ENCODE results near the gene PCDHB10.
"Not testable (repeated sequence)": the region's sequence is repeated elsewhere in the genome, so short reads cannot be mapped to it uniquely, and the experiment has no call there.

The PCDHB10 gene

DNA sequence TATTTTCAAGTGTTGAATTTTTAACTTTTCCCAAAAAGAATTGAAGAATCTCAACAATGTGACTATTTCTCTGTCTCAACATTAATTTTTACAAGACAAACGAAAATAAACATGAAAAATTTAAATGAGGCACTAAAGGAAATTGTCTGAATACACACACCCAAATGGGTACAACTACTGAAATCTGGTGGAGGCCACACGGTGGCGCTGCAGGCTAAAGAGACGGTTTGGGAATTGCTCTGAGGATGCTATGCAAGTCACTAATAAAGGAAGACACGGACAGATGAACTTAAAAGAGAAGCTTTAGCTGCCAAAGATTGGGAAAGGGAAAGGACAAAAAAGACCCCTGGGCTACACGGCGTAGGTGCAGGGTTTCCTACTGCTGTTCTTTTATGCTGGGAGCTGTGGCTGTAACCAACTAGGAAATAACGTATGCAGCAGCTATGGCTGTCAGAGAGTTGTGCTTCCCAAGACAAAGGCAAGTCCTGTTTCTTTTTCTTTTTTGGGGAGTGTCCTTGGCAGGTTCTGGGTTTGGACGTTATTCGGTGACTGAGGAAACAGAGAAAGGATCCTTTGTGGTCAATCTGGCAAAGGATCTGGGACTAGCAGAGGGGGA lies at the start of gene PCDHB10:
TSS of gene PCDHB10 (plus strand) at position 244 of the 616 bp plus-strand sequence. CDS start at position 444, 200 bp downstream.
- DNase-seq: no peak

DNA sequence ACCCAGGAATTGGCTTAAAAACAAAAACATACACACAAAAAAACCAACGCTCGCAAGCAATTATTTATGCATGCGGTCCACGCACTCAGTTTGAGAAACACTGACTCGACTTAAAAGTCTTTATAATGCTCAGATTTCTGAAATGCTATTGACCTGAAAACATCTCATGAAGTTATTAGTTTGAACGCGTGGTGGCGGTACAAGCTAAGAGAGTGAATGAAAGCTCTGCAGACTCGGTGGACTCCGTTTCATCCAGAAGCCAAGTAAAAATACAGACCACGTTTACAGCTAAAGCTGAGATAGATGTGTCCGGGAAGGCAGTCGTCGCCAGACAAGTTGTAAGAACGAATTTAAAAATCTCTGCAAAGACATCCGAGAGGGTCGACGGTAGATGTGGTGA lies 42.3 kb upstream of the PCDHB10 start, which contains the start of gene PCDHB6:
TSS of gene PCDHB6 (plus strand) at position 246 of the 400 bp plus-strand sequence. CDS start 201 bp downstream, outside the sequence.
- DNase-seq: no peak

DNA sequence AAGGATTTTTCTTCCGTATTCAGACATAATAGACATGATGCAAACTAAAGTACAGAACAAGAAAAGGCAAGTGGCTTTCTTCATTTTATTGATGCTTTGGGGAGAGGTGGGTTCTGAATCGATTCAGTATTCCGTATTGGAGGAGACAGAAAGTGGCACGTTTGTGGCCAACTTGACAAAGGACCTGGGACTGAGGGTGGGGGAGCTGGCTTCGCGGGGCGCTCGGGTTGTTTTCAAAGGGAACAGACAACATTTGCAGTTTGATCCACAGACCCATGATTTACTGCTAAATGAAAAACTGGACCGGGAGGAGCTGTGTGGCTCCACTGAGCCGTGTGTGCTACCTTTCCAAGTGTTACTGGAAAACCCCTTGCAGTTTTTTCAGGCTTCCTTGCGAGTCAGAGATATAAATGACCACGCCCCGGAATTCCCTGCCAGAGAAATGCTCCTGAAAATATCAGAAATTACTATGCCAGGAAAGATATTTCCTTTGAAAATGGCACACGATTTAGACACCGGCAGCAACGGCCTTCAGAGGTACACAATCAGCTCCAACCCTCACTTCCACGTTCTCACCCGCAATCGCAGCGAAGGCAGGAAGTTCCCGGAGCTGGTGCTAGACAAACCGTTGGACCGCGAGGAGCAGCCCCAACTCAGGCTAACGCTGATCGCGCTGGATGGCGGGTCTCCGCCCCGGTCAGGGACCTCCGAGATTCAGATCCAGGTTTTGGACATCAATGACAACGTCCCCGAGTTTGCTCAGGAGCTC lies 41.7 kb upstream of the PCDHB10 start:
- DNase-seq: no peak

DNA sequence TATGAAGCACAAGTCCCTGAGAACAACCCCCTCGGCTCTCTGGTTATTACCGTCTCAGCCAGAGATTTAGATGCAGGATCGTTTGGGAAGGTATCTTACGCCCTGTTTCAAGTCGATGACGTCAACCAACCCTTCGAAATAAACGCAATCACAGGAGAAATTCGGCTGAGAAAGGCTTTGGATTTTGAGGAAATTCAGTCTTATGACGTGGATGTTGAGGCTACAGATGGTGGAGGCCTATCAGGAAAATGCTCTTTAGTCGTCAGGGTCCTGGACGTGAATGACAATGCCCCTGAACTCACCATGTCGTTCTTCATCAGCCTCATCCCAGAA lies 41.2 kb upstream of the PCDHB10 start:
- DNase-seq: no peak

DNA sequence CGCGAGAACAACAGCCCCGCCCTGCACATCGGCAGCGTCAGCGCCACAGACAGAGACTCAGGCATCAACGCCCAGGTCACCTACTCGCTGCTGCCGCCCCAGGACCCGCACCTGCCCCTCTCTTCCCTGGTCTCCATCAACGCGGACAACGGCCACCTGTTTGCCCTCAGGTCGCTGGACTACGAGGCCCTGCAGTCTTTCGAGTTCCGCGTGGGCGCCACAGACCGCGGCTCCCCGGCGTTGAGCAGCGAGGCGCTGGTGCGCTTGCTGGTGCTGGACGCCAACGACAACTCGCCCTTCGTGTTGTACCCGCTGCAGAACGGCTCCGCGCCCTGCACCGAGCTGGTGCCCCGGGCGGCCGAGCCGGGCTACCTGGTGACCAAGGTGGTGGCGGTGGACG lies 40.5 kb upstream of the PCDHB10 start:
- DNase-seq: not testable (repeated sequence)

DNA sequence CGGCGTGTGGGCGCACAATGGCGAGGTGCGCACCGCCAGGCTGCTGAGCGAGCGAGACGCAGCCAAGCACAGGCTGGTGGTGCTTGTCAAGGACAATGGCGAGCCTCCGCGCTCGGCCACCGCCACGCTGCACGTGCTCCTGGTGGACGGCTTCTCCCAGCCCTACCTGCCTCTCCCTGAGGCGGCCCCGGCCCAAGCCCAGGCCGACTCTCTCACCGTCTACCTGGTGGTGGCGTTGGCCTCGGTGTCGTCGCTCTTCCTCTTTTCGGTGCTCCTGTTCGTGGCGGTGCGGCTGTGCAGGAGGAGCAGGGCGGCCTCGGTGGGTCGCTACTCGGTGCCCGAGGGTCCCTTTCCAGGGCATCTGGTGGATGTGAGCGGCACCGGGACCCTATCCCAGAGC lies 40.1 kb upstream of the PCDHB10 start:
- DNase-seq: not testable (repeated sequence)

DNA sequence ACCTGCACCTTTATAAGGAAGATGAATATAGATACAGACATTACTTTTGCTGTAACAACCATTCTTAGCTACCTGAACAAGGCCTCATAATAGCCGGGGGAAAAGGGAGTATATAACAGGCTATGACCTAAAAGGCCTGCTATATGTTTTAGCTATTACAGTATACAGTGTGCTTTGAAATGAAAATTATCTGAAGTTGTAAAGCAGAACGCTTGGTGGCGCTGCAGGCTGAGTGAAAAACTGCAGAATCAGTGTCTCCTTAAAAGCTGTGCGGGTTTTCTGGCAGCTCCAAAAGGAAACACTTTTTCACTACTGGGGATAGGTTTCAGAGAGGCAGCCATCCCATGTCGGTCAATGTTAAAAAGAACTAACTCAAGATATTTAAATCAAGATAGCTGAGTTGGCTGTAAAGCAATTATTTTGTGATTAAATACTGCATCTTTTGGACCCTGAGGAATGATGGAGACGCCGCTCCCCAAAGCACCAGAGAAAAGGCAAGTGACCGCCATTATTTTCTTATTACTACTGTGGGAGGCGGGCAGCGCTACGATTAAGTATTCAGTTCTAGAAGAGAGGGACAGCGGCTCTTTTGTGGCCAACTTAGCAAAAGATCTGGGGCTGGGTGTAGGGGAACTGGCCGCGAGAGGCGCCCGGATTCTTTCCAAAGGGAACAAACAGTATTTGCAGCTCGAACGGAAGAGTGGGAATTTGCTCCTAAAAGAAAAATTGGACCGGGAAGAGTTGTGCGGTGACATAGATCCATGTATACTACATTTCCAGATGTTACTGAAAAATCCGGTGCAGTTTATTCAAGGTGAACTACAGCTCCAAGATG lies 36.4 kb upstream of the PCDHB10 start:
- no peak for DNase-seq

DNA sequence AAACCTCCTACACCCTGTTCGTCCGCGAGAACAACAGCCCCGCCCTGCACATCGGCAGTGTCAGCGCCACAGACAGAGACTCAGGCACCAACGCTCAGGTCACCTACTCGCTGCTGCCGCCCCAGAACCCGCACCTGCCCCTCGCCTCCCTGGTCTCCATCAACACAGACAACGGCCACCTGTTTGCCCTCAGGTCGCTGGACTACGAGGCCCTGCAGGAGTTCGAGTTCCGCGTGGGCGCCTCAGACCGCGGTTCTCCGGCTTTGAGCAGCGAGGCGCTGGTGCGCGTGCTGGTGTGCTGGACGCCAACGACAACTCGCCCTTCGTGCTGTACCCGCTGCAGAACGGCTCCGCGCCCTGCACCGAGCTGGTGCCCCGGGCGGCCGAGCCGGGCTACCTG lies 34.8 kb upstream of the PCDHB10 start:
- DNase-seq: not testable (repeated sequence)

DNA sequence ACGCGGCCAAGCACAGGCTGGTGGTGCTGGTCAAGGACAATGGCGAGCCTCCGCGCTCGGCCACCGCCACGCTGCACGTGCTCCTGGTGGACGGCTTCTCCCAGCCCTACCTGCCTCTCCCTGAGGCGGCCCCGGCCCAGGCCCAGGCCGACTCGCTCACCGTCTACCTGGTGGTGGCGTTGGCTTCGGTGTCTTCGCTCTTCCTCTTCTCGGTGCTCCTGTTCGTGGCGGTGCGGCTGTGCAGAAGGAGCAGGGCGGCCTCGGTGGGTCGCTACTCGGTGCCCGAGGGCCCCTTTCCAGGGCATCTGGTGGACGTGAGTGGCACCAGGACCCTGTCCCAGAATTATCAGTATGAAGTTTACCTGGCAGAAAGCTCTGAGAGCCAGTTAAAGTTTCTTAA lies 34.3 kb upstream of the PCDHB10 start:
- not testable (repeated sequence) for DNase-seq

DNA sequence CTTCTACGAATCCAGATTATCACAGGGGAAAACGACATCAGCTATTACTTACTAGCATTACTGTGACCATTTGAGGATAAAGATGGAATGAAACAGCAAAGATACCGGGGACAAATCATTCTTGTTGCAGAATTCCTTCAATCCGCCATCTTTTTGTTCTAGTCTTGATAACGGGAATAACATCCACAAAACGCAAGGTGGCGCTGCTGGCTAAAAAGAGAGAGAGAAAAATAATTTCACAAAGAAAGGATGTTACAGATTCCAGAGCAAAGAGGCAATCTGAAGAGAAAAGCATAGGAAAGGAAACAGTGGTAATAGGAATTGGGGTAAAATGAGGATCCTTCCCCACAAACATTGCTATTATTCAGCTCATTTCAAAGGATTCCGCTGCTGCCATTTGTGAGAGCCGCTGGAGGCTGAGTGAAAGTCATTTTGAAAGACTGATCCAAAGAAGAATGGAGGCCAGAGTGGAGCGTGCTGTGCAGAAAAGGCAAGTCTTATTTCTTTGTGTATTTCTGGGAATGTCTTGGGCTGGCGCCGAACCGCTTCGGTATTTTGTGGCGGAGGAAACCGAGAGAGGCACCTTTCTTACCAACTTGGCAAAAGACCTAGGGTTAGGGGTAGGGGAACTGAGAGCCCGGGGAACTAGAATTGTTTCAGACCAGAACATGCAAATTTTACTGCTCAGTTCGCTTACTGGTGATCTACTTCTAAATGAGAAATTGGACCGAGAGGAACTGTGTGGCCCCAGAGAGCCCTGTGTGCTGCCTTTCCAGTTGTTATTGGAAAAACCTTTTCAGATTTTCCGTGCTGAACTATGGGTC lies 19.6 kb upstream of the PCDHB10 start, which contains the start of gene PCDHB7:
TSS of gene PCDHB7 (plus strand) at position 264 of the 824 bp plus-strand sequence. CDS start at position 456, 192 bp downstream.
- DNase-seq: no peak

DNA sequence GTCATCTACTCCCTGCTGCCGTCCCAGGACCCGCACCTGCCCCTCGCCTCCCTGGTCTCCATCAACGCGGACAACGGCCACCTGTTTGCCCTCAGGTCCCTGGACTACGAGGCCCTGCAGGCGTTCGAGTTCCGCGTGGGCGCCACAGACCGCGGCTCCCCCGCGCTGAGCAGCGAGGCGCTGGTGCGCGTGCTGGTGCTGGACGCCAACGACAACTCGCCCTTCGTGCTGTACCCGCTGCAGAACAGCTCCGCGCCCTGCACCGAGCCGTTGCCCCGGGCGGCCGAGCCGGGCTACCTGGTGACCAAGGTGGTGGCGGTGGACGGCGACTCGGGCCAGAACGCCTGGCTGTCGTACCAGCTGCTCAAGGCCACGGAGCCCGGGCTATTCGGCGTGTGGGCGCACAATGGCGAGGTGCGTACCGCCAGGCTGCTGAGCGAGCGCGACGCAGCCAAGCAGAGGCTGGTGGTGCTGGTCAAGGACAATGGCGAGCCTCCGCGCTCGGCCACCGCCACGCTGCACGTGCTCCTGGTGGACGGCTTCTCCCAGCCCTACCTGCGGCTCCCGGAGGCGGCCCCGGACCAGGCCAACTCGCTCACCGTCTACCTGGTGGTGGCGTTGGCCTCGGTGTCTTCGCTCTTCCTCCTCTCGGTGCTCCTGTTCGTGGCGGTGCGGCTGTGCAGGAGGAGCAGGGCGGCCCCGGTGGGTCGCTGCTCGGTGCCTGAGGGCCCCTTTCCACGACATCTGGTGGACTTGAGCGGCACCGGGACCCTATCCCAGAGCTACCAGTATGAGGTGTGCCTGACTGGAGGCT lies 17.7 kb upstream of the PCDHB10 start:
- not testable (repeated sequence) for DNase-seq

DNA sequence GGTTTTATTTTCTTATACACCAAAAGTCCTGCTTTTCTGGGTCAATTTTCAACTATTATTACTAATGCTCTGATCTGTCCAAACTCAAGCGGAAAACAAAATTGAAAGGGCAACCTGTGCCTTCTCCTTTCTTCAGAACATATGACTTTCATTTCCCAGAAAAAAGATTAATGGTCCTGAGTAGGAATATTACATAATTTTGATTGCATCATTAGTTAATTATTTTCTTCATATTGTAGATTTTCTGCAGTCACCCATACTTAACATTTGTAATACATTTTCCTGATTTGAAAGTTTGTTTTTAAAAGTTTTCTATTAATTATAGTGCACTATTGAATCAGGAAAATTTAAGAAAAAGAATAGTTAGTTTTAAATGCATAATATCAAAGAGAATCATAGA lies 16.2 kb upstream of the PCDHB10 start:
- DNase-seq: no peak

DNA sequence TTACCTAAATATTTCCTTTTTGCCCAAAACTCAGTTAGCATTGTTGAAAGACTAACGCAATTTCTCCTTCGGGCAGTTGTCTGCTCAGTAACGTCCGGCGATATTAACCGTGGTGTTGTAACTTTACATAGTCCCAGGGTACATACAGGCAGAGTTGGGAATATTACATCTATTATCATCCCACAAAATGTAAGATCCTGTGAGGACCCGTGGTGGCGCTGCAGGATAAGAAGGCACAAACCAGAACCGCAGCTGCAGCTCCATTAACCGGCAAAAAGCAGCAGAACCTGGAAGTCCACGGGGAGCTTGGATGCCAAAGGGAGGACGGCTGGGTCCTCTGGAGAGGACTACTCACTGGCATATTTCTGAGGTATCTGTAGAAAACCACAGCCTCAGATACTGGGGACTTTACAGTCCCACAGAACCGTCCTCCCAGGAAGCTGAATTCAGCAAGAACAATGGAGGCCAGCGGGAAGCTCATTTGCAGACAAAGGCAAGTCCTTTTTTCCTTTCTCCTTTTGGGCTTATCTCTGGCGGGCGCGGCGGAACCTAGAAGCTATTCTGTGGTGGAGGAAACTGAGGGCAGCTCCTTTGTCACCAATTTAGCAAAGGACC lies 14.5 kb upstream of the PCDHB10 start, which contains the start of gene PCDHB8:
TSS of gene PCDHB8 (plus strand) at position 214 of the 615 bp plus-strand sequence. CDS start at position 459, 245 bp downstream.
- DNase-seq: not testable (repeated sequence)

DNA sequence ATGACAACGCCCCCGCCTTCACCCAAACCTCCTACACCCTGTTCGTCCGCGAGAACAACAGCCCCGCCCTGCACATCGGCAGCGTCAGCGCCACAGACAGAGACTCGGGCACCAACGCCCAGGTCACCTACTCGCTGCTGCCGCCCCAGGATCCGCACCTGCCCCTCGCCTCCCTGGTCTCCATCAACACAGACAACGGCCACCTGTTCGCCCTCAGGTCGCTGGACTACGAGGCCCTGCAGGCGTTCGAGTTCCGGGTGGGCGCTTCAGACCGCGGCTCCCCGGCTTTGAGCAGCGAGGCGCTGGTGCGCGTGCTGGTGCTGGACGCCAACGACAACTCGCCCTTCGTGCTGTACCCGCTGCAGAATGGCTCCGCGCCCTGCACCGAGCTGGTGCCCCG lies 12.8 kb upstream of the PCDHB10 start:
- not testable (repeated sequence) for DNase-seq

DNA sequence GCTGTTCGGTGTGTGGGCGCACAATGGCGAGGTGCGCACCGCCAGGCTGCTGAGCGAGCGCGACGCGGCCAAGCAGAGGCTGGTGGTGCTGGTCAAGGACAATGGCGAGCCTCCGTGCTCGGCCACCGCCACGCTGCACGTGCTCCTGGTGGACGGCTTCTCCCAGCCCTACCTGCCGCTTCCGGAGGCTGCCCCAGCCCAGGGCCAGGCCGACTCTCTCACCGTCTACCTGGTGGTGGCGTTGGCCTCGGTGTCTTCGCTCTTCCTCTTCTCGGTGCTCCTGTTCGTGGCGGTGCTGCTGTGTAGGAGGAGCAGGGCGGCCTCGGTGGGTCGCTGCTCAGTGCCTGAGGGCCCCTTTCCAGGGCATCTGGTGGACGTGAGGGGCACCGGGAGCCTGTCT lies 12.3 kb upstream of the PCDHB10 start:
- DNase-seq: not testable (repeated sequence)

DNA sequence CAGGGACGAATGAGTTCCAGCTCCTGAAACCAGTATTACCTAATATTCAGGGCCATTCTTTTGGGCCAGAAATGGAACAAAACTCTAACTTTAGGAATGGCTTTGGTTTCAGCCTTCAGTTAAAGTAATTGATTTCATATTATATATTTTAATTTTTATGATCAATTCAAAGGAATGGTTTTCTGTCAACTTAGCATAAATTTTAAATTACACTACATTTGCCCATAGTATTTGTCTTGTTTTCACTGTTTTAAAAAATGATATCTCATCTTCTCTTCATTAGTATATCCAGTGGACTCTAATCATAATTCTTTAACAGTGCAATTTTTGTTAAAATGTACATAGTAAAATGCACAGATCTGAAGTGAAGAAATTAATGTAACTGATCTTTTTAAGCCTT lies 11.8 kb upstream of the PCDHB10 start:
- no peak for DNase-seq

DNA sequence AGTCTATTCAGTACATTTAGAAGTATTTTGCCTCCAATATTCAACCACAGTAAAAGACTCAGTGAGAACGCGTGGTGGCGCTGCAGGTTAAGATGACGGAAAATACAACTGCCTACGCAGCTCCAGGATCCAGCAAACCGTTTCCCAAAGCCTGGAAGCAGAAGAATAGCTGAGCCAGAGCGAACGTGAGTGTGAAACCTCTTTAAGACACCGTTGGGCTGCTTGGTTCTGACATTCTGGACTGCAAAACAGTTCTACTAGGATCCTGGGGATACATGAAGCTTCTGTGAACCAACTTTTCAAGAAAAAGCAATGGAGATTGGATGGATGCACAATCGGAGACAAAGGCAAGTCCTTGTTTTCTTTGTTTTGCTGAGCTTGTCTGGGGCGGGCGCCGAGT lies 9.9 kb upstream of the PCDHB10 start, which contains the start of gene PCDHB16:
TSS of gene PCDHB16 (plus strand) at position 140 of the 400 bp plus-strand sequence. CDS start at position 313, 173 bp downstream.
- no peak for DNase-seq

DNA sequence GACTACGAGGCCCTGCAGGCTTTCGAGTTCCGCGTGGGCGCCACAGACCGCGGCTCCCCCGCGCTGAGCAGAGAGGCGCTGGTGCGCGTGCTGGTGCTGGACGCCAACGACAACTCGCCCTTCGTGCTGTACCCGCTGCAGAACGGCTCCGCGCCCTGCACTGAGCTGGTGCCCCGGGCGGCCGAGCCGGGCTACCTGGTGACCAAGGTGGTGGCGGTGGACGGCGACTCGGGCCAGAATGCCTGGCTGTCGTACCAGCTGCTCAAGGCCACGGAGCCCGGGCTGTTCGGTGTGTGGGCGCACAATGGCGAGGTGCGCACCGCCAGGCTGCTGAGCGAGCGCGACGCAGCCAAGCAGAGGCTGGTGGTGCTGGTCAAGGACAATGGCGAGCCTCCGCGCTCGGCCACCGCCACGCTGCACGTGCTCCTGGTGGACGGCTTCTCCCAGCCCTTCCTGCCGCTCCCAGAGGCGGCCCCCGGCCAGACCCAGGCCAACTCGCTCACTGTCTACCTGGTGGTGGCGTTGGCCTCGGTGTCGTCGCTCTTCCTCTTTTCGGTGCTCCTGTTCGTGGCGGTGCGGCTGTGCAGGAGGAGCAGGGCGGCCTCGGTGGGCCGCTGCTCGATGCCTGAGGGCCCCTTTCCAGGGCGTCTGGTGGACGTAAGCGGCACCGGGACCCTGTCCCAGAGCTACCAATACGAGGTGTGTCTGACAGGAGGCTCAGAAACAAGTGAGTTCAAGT lies 7.9 kb upstream of the PCDHB10 start:
- not testable (repeated sequence) for DNase-seq

DNA sequence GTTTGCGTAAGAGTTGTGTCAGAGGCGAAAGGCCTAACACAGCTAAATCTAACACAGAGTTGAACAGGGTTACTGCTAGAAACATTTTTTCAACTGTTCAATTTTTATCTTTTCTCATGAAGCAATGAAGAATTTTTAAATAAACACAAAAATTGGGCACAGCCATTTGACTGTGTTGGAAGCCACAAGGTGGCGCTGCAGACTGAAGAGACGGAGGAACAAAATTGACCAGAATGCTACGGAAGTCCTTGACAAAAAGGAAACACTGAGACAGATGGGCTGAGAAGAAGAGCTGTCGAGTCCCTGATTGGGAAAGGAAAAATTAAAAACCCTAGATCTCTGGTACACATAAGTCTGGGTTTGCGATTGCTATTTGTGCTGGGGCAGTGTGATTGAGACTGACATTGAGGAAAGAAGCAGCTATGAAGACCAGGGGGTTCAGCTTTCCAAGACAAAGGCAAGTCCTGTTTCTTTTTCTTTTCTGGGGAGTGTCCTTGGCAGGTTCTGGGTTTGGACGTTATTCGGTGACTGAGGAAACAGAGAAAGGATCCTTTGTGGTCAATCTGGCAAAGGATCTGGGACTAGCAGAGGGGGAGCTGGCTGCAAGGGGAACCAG lies 5.1 kb upstream of the PCDHB10 start, which contains the start of gene PCDHB9:
TSS of gene PCDHB9 (plus strand) at position 265 of the 616 bp plus-strand sequence. CDS start at position 423, 158 bp downstream.
- no peak for DNase-seq

All from NCI-H1048 (cell line).